Liver (tissue), 9 donors: ENCODE measurements around the gene NHSL2. TPM values are rescaled to one million over a fixed set of nuclear protein-coding genes. Genes with fewer than 3 reads are reported as not detected.

Experiments used
- DNase-seq: peaks from one replicate; pipeline ENCODE4 v3.0.0-alpha.2; 2017; ENCODE audit warnings: low spot score
- H3K27ac ChIP-seq, 2 donors: one replicate each; pipeline ENCODE4 v1.7.0; 2013; ENCODE audit warnings: inconsistent platforms in 2 of 2, low read length in 2 of 2, control low read depth in 1 of 2, low read depth in 1 of 2, mild to moderate bottlenecking in 1 of 2
- H3K27me3 ChIP-seq, 4 donors: one replicate each; pipeline versions ENCODE4 v1.6.1 to v1.7.0; 2013; ENCODE audit warnings: low read length in 3 of 4, inconsistent platforms in 1 of 4, mild to moderate bottlenecking in 1 of 4, moderate library complexity in 1 of 4; ENCODE audit not compliant: control insufficient read depth in 4 of 4, insufficient read depth in 4 of 4
- H3K36me3 ChIP-seq, 4 donors: one replicate each; pipeline versions ENCODE4 v1.6.1 to v1.7.0; 2013; ENCODE audit warnings: low read length in 3 of 4, mild to moderate bottlenecking in 3 of 4, low read depth in 1 of 4, moderate library complexity in 1 of 4; ENCODE audit not compliant: control insufficient read depth in 4 of 4, insufficient read depth in 3 of 4
- H3K4me1 ChIP-seq, 4 donors: one replicate each; pipeline versions ENCODE4 v1.6.1 to v1.7.0; 2013; ENCODE audit warnings: low read length in 3 of 4, mild to moderate bottlenecking in 3 of 4, moderate library complexity in 1 of 4; ENCODE audit not compliant: control insufficient read depth in 4 of 4, insufficient read depth in 4 of 4
- H3K4me3 ChIP-seq, 3 donors: one replicate each; pipeline versions ENCODE4 v1.6.1 to v1.7.0; 2013; ENCODE audit warnings: low read length in 3 of 3, control low read depth in 1 of 3, low read depth in 1 of 3, mild to moderate bottlenecking in 1 of 3
- H3K9ac ChIP-seq, 2 donors: one replicate each; pipeline ENCODE4 v1.7.0; 2013; ENCODE audit warnings: low read length in 2 of 2, mild to moderate bottlenecking in 2 of 2, moderate library complexity in 2 of 2, control low read depth in 1 of 2, low read depth in 1 of 2
- H3K9me3 ChIP-seq, 4 donors: one replicate each; pipeline versions ENCODE4 v1.6.1 to v1.7.0; 2013; ENCODE audit warnings: low read length in 3 of 4; ENCODE audit not compliant: control insufficient read depth in 4 of 4
- ATF3 ChIP-seq: IDR thresholded peaks from 2 replicates; pipeline ENCODE4 v1.6.1; 2016; ENCODE audit warnings: antibody characterized with exemption
- CTCF ChIP-seq: fragments of 150-350 bp; IDR thresholded peaks from 2 replicates; pipeline ENCODE4 v1.5.1; 2017; ENCODE audit warnings: improper control_type of control experiment, low read depth, low read length; ENCODE audit not compliant: missing input control
- EGR1 ChIP-seq, 2 donors: IDR thresholded peaks; 2 replicates each; pipeline ENCODE4 v1.6.1; 2016 to 2018; ENCODE audit warnings: antibody characterized with exemption in 2 of 2, low read depth in 2 of 2
- FOXA1 ChIP-seq: IDR thresholded peaks from 2 replicates; pipeline ENCODE4 v1.6.1; 2016; ENCODE audit warnings: antibody characterized with exemption
- FOXA2 ChIP-seq: IDR thresholded peaks from 2 replicates; pipeline ENCODE4 v1.6.1; 2016; ENCODE audit warnings: antibody characterized with exemption
- GABPA ChIP-seq, 2 donors: IDR thresholded peaks in 1 of 2; conservative IDR thresholded peaks in 1 of 2; 2 replicates each; pipeline ENCODE4 v1.6.1; 2016; ENCODE audit warnings: antibody characterized with exemption in 2 of 2, mild to moderate bottlenecking in 1 of 2, moderate library complexity in 1 of 2
- HNF4A ChIP-seq, 2 donors: conservative IDR thresholded peaks; 2 replicates each; pipeline ENCODE4 v1.6.1; 2016; ENCODE audit warnings: antibody characterized with exemption in 2 of 2, mild to moderate bottlenecking in 2 of 2
- HNF4G ChIP-seq: IDR thresholded peaks from 2 replicates; pipeline ENCODE4 v1.6.1; 2016; ENCODE audit warnings: antibody characterized with exemption
- JUND ChIP-seq, 2 donors: IDR thresholded peaks; 2 replicates each; pipeline ENCODE4 v1.6.1; 2016; ENCODE audit warnings: antibody characterized with exemption in 2 of 2
- MAX ChIP-seq: IDR thresholded peaks from 2 replicates; pipeline ENCODE4 v1.6.1; 2016; ENCODE audit warnings: antibody characterized with exemption
- NR2F2 ChIP-seq: IDR thresholded peaks from 2 replicates; pipeline ENCODE4 v1.6.1; 2016; ENCODE audit warnings: antibody characterized with exemption
- RAD21 ChIP-seq, 2 donors: IDR thresholded peaks; 2 replicates each; pipeline ENCODE4 v1.6.1; 2016; ENCODE audit warnings: antibody characterized with exemption in 2 of 2, mild to moderate bottlenecking in 2 of 2
- RXRA ChIP-seq, 2 donors: IDR thresholded peaks; 2 replicates each; pipeline ENCODE4 v1.6.1; 2017 to 2018; ENCODE audit warnings: antibody characterized with exemption in 2 of 2, mild to moderate bottlenecking in 1 of 2
- SP1 ChIP-seq: IDR thresholded peaks from 2 replicates; pipeline ENCODE4 v1.6.1; 2018; ENCODE audit warnings: antibody characterized with exemption, mild to moderate bottlenecking
- TAF1 ChIP-seq: conservative IDR thresholded peaks from 2 replicates; pipeline ENCODE4 v1.6.1; 2016; ENCODE audit warnings: antibody characterized with exemption, mild to moderate bottlenecking
- YY1 ChIP-seq: IDR thresholded peaks from 2 replicates; pipeline ENCODE4 v1.6.1; 2016; ENCODE audit warnings: antibody characterized with exemption, mild to moderate bottlenecking
- ZBTB33 ChIP-seq: IDR thresholded peaks from 2 replicates; pipeline ENCODE4 v1.6.1; 2016; ENCODE audit warnings: antibody characterized with exemption
- WGBS: extraction: QIAGEN DNeasy Blood & Tissue Kit; methylation state at CpG from one replicate; pipeline ENCODE4 v1.1.7; 2013; 5-methylcytosine and 5-hydroxymethylcytosine counted together
- polyA plus RNA-seq, 2 donors: library from polyadenylated mRNA; stranded (reverse) in 1 of 2; unstranded in 1 of 2; fragments of 200-250 nt in 1 of 2; fragments of >200 nt in 1 of 2; fragmentation: Nextera tagmentation in 1 of 2; extraction: Ambion mirVana in 1 of 2; gene quantifications; one replicate each; pipeline versions ENCODE4 v1.2.1 to v1.2.3, GENCODE V29; 2013 to 2015
- total RNA-seq, 2 donors: library from RNA; depleted of rRNA; stranded (reverse); fragments of >200 nt; gene quantifications; one replicate each; pipeline ENCODE4 v1.2.3, GENCODE V29; 2014
- donor health status: healthy.
- donor health status: healthy.
- donor health status: healthy.
- donor health status: healthy.
- donor health status: healthy.

Gene NHSL2
- total and polyA plus RNA-seq, 4 donors = 0.45 to 1.3 (median 1.1) TPM

GRCh38 chrX:72180539-72180938 is 269.9 kb downstream of the NHSL2 start:
- H3K4me3 ChIP-seq = no peak overlapping the region
- H3K9me3 ChIP-seq = no peaks in the 10 kb centered on the region
- WGBS = 55% methylated on average over 1 of the region's 1 CpG
- TF ChIP-seq TAF1 (no peak), YY1 (no peak), GABPA (IDR thresholded peaks at IDR 0.05 in 1 of 2, conservative IDR thresholded peaks at IDR 0.05 in 1 of 2) (no peak), NR2F2 (no peak), CTCF (no peak)
- no peaks in the 10 kb centered on the region for H3K27me3 ChIP-seq
- peaks cover 0 to 2% (median 0%) of the 10 kb centered on the region in 4 donors for H3K36me3 ChIP-seq
- H3K9ac ChIP-seq = no peak overlapping the region
- H3K4me1 ChIP-seq = peaks cover 2 to 14% (median 8%) of the 10 kb centered on the region in 4 donors
- DNase-seq = no peak
- H3K27ac ChIP-seq = no peak overlapping the region

- Histone ChIP-seq H3K9ac (peak within 1 kb of the TSS; percentile 4 to 80), H3K4me3 (peak within 1 kb of the TSS; percentile 62 to 81 (median 66)), H3K27ac (peak within 1 kb of the TSS; percentile 19 to 59), H3K27me3 (no peaks in the 10 kb centered on the region), H3K36me3 (peaks cover 0 to 2% (median 0%) of the 10 kb centered on the region in 4 donors), H3K9me3 (no peaks in the 10 kb centered on the region), H3K4me1 (peaks cover 2 to 14% (median 8%) of the 10 kb centered on the region in 4 donors)
- peak; percentile 14 for TF ChIP-seq TAF1
- peak; percentile 23 for TF ChIP-seq NR2F2
- TF ChIP-seq FOXA2 = no peak
- no peak for TF ChIP-seq ZBTB33
- TF ChIP-seq YY1 = peak; percentile 85
- no peak for TF ChIP-seq EGR1 (IDR thresholded peaks at IDR 0.05; ENCODE audit: low read depth in 2 of 2)
- peak in 1 of 2 donors; percentile 20 for TF ChIP-seq RAD21 (IDR thresholded peaks at IDR 0.05)
- TF ChIP-seq MAX = peak; percentile 16
- peak; percentile 25 to 59 for TF ChIP-seq GABPA (IDR thresholded peaks at IDR 0.05 in 1 of 2, conservative IDR thresholded peaks at IDR 0.05 in 1 of 2)
- TF ChIP-seq HNF4A (conservative IDR thresholded peaks at IDR 0.05) = peak; percentile 52 to 53
- TF ChIP-seq FOXA1 = no peak
- TF ChIP-seq ATF3 = no peak
- peak; percentile 74 for TF ChIP-seq SP1
- no peak for TF ChIP-seq CTCF
- peak; percentile 18 for TF ChIP-seq HNF4G
- TF ChIP-seq RXRA (IDR thresholded peaks at IDR 0.05) = peak; percentile 14 to 25
- TF ChIP-seq JUND (IDR thresholded peaks at IDR 0.05) = no peak
- DNase-seq = peak; percentile 80
- WGBS = under 1% methylated on average over 46 of the region's 46 CpGs
These were observed 270.8 kb downstream of the NHSL2 start, which contains the start of gene PIN4 for GRCh38 chrX:72181178-72182125. TSS of gene PIN4 (plus strand) at chrX:72181757. CDS start at chrX:72181786, 29 bp downstream.
